A549 treated with dexamethasone at 1 μM for 4 hours (cell line): ENCODE measurements around the gene FAM9A. TPM values are rescaled to one million over a fixed set of nuclear protein-coding genes. Genes with fewer than 3 reads are reported as not detected.

Experiments used
- total RNA-seq: library from RNA; stranded (reverse); fragments of 200-300 nt; extraction: Qiagen RNA extraction; gene quantifications from 5 replicates; pipeline ENCODE4 v1.2.3, GENCODE V29; 2022

Gene FAM9A
- not detected in 5 replicates for total RNA-seq

DNA sequence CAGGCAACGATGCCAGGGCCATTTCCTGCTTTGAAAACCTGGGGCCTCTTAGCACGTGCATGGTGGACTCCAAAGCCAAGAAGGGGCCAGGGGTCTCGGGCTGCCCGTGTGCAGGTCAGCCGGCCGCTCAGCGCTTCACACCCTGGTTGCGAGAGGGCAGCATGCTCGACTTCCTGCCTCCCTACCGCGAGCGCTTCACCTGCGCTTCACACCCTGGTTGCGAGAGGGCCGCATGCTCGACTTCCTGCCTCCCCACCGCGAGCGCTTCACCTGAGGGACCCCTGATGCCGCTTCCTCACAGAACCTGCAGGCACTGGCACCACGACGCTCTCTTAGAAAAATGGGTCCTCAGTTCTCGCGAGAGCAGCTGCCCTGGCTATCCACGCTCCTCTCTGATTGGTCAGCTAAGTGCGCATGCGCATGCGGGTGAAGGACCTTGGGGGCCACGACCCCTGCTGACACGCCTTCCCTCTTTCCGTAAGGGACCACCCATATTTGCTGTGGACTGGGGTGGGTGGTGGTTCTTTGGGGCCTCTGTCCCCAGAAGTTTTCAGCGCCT lies at the start of gene FAM9A:
Gene FAM9A, minus strand, starts transcription at position 343 of the 559 bp plus-strand sequence. CDS start 1,212 bp downstream, outside the sequence.

Other genes with a start within 250 kb of the FAM9A start
- gene ANOS1, start 69.2 kb downstream of the FAM9A start, total RNA-seq: 0.02 to 0.07 TPM (median 0.06 TPM) in 5 replicates
- 0.06 to 0.09 TPM in 2 of 5 replicates, not detected in the others for gene FAM9B, start 232.7 kb upstream of the FAM9A start, total RNA-seq